HEK293 (cell line): Measurements from ENCODE around the gene BMERB1.

Source experiments
- CTCF ChIA-PET: fragments of 350-600 bp; formaldehyde crosslinking; extraction: SDS; loops from one replicate; lab custom pipeline; 2021; ENCODE audit warnings: antibody characterized with exemption; lab: Yijun Ruan, JAX
- POLR2A ChIA-PET: fragments of 300-600 bp; formaldehyde crosslinking; extraction: SDS; loops from one replicate; lab custom pipeline; 2020; ENCODE audit warnings: antibody characterized with exemption, inconsistent platforms; lab: Yijun Ruan, JAX
- H3K27ac ChIP-seq: fragments of 200-500 bp; sonication (Bioruptor generic); 2 replicates; pipeline ENCODE4 v1.5.1; 2014; ENCODE audit warnings: low read depth, low read length, control low read depth, inconsistent platforms; ENCODE audit errors: extremely low read depth
- H3K36me3 ChIP-seq, 2 experiments: fragments of 200-500 bp in 1 of 2; sonication (Bioruptor generic) in 1 of 2; 1 replicate in 1 of 2; 2 replicates in 1 of 2; pipeline ENCODE4 v1.5.1; 2014 to 2017; ENCODE audit warnings: inconsistent platforms in 2 of 2, low read length in 2 of 2; ENCODE audit not compliant: control insufficient read depth in 2 of 2, insufficient read depth in 1 of 2
- H3K4me1 ChIP-seq: fragments of 200-500 bp; sonication (Bioruptor generic); 2 replicates; pipeline ENCODE4 v1.5.1; 2014; ENCODE audit warnings: mild to moderate bottlenecking, low read length, inconsistent platforms; ENCODE audit not compliant: control insufficient read depth, insufficient read depth
- H3K4me3 ChIP-seq: 2 replicates; pipeline ENCODE4 v1.5.1; 2011; ENCODE audit warnings: low read depth, mild to moderate bottlenecking, control low read depth, low read length, moderate library complexity
- H3K9me3 ChIP-seq: fragments of 200-500 bp; sonication (Bioruptor generic); 2 replicates; pipeline ENCODE4 v1.5.1; 2014; ENCODE audit warnings: low read depth, low read length, inconsistent platforms; ENCODE audit not compliant: control insufficient read depth, insufficient read depth
- HOXD13 ChIP-seq: sonication (generic); formaldehyde crosslinking; IDR thresholded peaks from 2 replicates; pipeline ENCODE4 v1.8.0; 2022; ENCODE audit warnings: missing genetic modification reagents, borderline replicate concordance
- KLF9 ChIP-seq: fragments of 450-650 bp; formaldehyde crosslinking; IDR thresholded peaks from 2 replicates; pipeline ENCODE4 v1.5.1; 2016; ENCODE audit warnings: missing biosample characterization, missing genetic modification characterization, low read depth
- MYNN ChIP-seq: fragments of 450-650 bp; formaldehyde crosslinking; IDR thresholded peaks from 2 replicates; pipeline ENCODE4 v1.5.1; 2016; ENCODE audit warnings: missing biosample characterization, missing genetic modification characterization, borderline replicate concordance
- MZF1 ChIP-seq: fragments of 450-650 bp; formaldehyde crosslinking; IDR thresholded peaks from 2 replicates; pipeline ENCODE4 v1.5.1; 2017; ENCODE audit warnings: missing biosample characterization, missing genetic modification characterization, borderline replicate concordance
- SP7 ChIP-seq: fragments of 450-650 bp; formaldehyde crosslinking; IDR thresholded peaks from 2 replicates; pipeline ENCODE4 v1.5.1; 2016; ENCODE audit warnings: missing biosample characterization, missing genetic modification characterization
- ZBTB17 ChIP-seq: fragments of 450-650 bp; formaldehyde crosslinking; IDR thresholded peaks from 2 replicates; pipeline ENCODE4 v1.5.1; 2016; ENCODE audit warnings: missing biosample characterization, missing genetic modification characterization
- ZBTB20 ChIP-seq: fragments of 450-650 bp; formaldehyde crosslinking; IDR thresholded peaks from 2 replicates; pipeline ENCODE4 v1.5.1; 2016; ENCODE audit warnings: missing biosample characterization, missing genetic modification characterization
- ZFHX2 ChIP-seq: fragments of 450-650 bp; formaldehyde crosslinking; conservative IDR thresholded peaks from 2 replicates; pipeline ENCODE4 v1.5.1; 2016; ENCODE audit warnings: missing biosample characterization, missing genetic modification characterization
- ZFP3 ChIP-seq: fragments of 450-650 bp; formaldehyde crosslinking; IDR thresholded peaks from 2 replicates; pipeline ENCODE4 v1.5.1; 2016; ENCODE audit warnings: low read depth, missing biosample characterization, missing genetic modification characterization
- ZFP69B ChIP-seq: fragments of 450-650 bp; formaldehyde crosslinking; IDR thresholded peaks from 2 replicates; pipeline ENCODE4 v1.5.1; 2016; ENCODE audit warnings: missing biosample characterization, missing genetic modification characterization
- ZNF2 ChIP-seq: fragments of 450-650 bp; formaldehyde crosslinking; IDR thresholded peaks from 2 replicates; pipeline ENCODE4 v1.5.1; 2016; ENCODE audit warnings: missing biosample characterization, missing genetic modification characterization
- ZNF211 ChIP-seq: fragments of 450-650 bp; formaldehyde crosslinking; IDR thresholded peaks from 2 replicates; pipeline ENCODE4 v1.5.1; 2016; ENCODE audit warnings: low read depth, missing biosample characterization, missing genetic modification characterization
- ZNF239 ChIP-seq: fragments of 450-650 bp; formaldehyde crosslinking; IDR thresholded peaks from 2 replicates; pipeline ENCODE4 v1.5.1; 2016; ENCODE audit warnings: missing biosample characterization, missing genetic modification characterization
- ZNF24 ChIP-seq: fragments of 450-650 bp; formaldehyde crosslinking; IDR thresholded peaks from 2 replicates; pipeline ENCODE4 v1.5.1; 2016; ENCODE audit warnings: missing biosample characterization, missing genetic modification characterization
- ZNF335 ChIP-seq: fragments of 450-650 bp; formaldehyde crosslinking; conservative IDR thresholded peaks from 2 replicates; pipeline ENCODE4 v1.5.1; 2016; ENCODE audit warnings: missing biosample characterization, missing genetic modification characterization
- ZNF391 ChIP-seq: fragments of 450-650 bp; formaldehyde crosslinking; IDR thresholded peaks from 2 replicates; pipeline ENCODE4 v1.5.1; 2016; ENCODE audit warnings: low read depth, missing biosample characterization, missing genetic modification characterization, borderline replicate concordance
- ZNF398 ChIP-seq: fragments of 450-650 bp; formaldehyde crosslinking; IDR thresholded peaks from 2 replicates; pipeline ENCODE4 v1.5.1; 2017; ENCODE audit warnings: missing biosample characterization, missing genetic modification characterization
- ZNF549 ChIP-seq: fragments of 450-650 bp; IDR thresholded peaks from 2 replicates; pipeline ENCODE4 v1.5.1; 2018; ENCODE audit warnings: missing biosample characterization, missing genetic modification characterization, mild to moderate bottlenecking, inconsistent platforms, moderate library complexity
- ZNF580 ChIP-seq: fragments of 450-650 bp; formaldehyde crosslinking; IDR thresholded peaks from 2 replicates; pipeline ENCODE4 v1.5.1; 2016; ENCODE audit warnings: missing biosample characterization, missing genetic modification characterization
- ZNF585B ChIP-seq: fragments of 450-650 bp; formaldehyde crosslinking; IDR thresholded peaks from 2 replicates; pipeline ENCODE4 v1.5.1; 2016; ENCODE audit warnings: missing biosample characterization, missing genetic modification characterization
- ZNF600 ChIP-seq: fragments of 450-650 bp; formaldehyde crosslinking; IDR thresholded peaks from 2 replicates; pipeline ENCODE4 v1.5.1; 2016; ENCODE audit warnings: missing biosample characterization, missing genetic modification characterization
- ZNF623 ChIP-seq: fragments of 450-650 bp; formaldehyde crosslinking; IDR thresholded peaks from 2 replicates; pipeline ENCODE4 v1.5.1; 2016; ENCODE audit warnings: missing biosample characterization, missing genetic modification characterization
- ZNF654 ChIP-seq: fragments of 450-650 bp; formaldehyde crosslinking; IDR thresholded peaks from 2 replicates; pipeline ENCODE4 v1.5.1; 2016; ENCODE audit warnings: low read depth, missing biosample characterization, missing genetic modification characterization
- ZNF658 ChIP-seq: fragments of 450-650 bp; formaldehyde crosslinking; IDR thresholded peaks from 2 replicates; pipeline ENCODE4; 2016; ENCODE audit warnings: missing biosample characterization, missing genetic modification characterization
- ZNF660 ChIP-seq: fragments of 450-650 bp; IDR thresholded peaks from 2 replicates; pipeline ENCODE4 v1.5.1; 2018; ENCODE audit warnings: missing biosample characterization, mild to moderate bottlenecking, missing genetic modification characterization
- ZNF692 ChIP-seq: fragments of 450-650 bp; formaldehyde crosslinking; IDR thresholded peaks from 2 replicates; pipeline ENCODE4 v1.5.1; 2016; ENCODE audit warnings: missing biosample characterization, missing genetic modification characterization
- ZNF843 ChIP-seq: fragments of 450-650 bp; formaldehyde crosslinking; IDR thresholded peaks from 2 replicates; pipeline ENCODE4 v1.5.1; 2016; ENCODE audit warnings: missing biosample characterization, missing genetic modification characterization
- ZSCAN16 ChIP-seq: fragments of 450-650 bp; formaldehyde crosslinking; IDR thresholded peaks from 2 replicates; pipeline ENCODE4 v1.5.1; 2016; ENCODE audit warnings: missing biosample characterization, missing genetic modification characterization
- ZSCAN5A ChIP-seq: fragments of 450-650 bp; formaldehyde crosslinking; IDR thresholded peaks from 2 replicates; pipeline ENCODE4 v1.5.1; 2016; ENCODE audit warnings: missing biosample characterization, missing genetic modification characterization
- ZXDB ChIP-seq: fragments of 450-650 bp; formaldehyde crosslinking; IDR thresholded peaks from 2 replicates; pipeline ENCODE4 v1.5.1; 2016; ENCODE audit warnings: missing biosample characterization, missing genetic modification characterization

BMERB1 gene

GRCh38 chr16:15426796-15427195 lies 7.6 kb upstream of the BMERB1 start:
- ChIA-PET POLR2A (no interaction called here), CTCF (interaction anchor here (0.7 to 2.8 kb wide), 4 partner anchors 11 to 245 kb away, joined by 3 to 10 read pairs (median 6); no protein-coding TSS in a partner anchor)
- H3K9me3 ChIP-seq, result no peaks in the 10 kb centered on the region
- TF ChIP-seq ZNF600 (tag by site-specific recombination), result no peak
- TF ChIP-seq MYNN (tag by site-specific recombination), result no peak
- TF ChIP-seq HOXD13 (CRISPR knock-in tag), result no peak
- TF ChIP-seq ZNF843 (tag by site-specific recombination), result no peak
- no peak for TF ChIP-seq ZNF239 (tag by site-specific recombination)
- TF ChIP-seq ZNF391 (tag by site-specific recombination), result no peak
- no peak for TF ChIP-seq MZF1
- TF ChIP-seq ZNF623 (tag by site-specific recombination), result no peak
- no peak for TF ChIP-seq ZNF549 (tag by site-specific recombination)
- TF ChIP-seq, all 188 proteins: peak for 0
- H3K4me3 ChIP-seq, result no peak overlapping the region
- H3K36me3 ChIP-seq, result no peaks in the 10 kb centered on the region
- no peak overlapping the region for H3K27ac ChIP-seq
- no peaks in the 10 kb centered on the region for H3K4me1 ChIP-seq

- POLR2A ChIA-PET, result interaction anchor here (1.0 kb wide), 1 partner anchor 82 kb away, joined by 3 read pairs; no protein-coding TSS in a partner anchor
- Histone ChIP-seq H3K9me3 (no peaks in the 10 kb centered on the region), H3K4me3 (no peak overlapping the region), H3K36me3 (no peaks in the 10 kb centered on the region), H3K27ac (no peak overlapping the region), H3K4me1 (no peaks in the 10 kb centered on the region)
- CTCF ChIA-PET, result interaction anchor here (0.5 to 2.8 kb wide), 13 partner anchors 10 to 244 kb away, joined by 3 to 10 read pairs (median 3); no protein-coding TSS in a partner anchor
- TF ChIP-seq ZNF660 (tag by site-specific recombination) (peak; percentile 60; the same call in 1 of the 2 replicates), ZNF692 (tag by site-specific recombination) (peak; percentile 74; the same call in 1 of the 2 replicates), ZNF211 (tag by site-specific recombination) (no peak), ZSCAN5A (tag by site-specific recombination) (no peak), ZFP69B (tag by site-specific recombination) (peak; percentile 53; the same call in 1 of the 2 replicates), ZNF2 (tag by site-specific recombination) (0 out of 2 replicates have a peak, but pooled peaks have one; percentile 33), ZNF623 (tag by site-specific recombination) (no peak), ZFHX2 (tag by site-specific recombination) (no peak), KLF9 (tag by site-specific recombination) (no peak), ZNF335 (tag by site-specific recombination) (peak; percentile 28; the same call in 1 of the 2 replicates), ZNF24 (tag by site-specific recombination) (0 out of 2 replicates have a peak, but pooled peaks have one; percentile 38), ZNF398 (tag by site-specific recombination) (peak; percentile 58), ZBTB17 (tag by site-specific recombination) (0 out of 2 replicates have a peak, but pooled peaks have one; percentile 25), ZSCAN16 (tag by site-specific recombination) (no peak), ZBTB20 (tag by site-specific recombination) (no peak), ZXDB (tag by site-specific recombination) (peak; percentile 61; the same call in 1 of the 2 replicates), ZNF658 (tag by site-specific recombination) (no peak), SP7 (peak; percentile 30; the same call in 1 of the 2 replicates), ZFP3 (tag by site-specific recombination) (no peak), ZNF654 (tag by site-specific recombination) (peak; percentile 51), ZNF585B (tag by site-specific recombination) (no peak), ZNF580 (tag by site-specific recombination) (no peak)
Measured at GRCh38 chr16:15427648-15428239, 6.6 kb upstream of the BMERB1 start.
